Right lobe of liver (tissue), 6 donors: Measurements from ENCODE around the gene MLIP. TPM values are rescaled to one million over a fixed set of nuclear protein-coding genes. Genes with fewer than 3 reads are reported as not detected.

ENCODE experiments used
- ATAC-seq, 4 donors: fragments of 200-7000 bp; cut with Tn5 transposase; one replicate each; pipeline ENCODE4 v1.9.1; 2020; ENCODE audit warnings: mild to moderate bottlenecking in 4 of 4, moderate library complexity in 4 of 4
- DNase-seq, 3 donors: peaks; one replicate each; pipeline ENCODE4 v3.0.0-alpha.2; 2020
- H3K27ac ChIP-seq, 3 donors: fragments of 200-600 bp; one replicate each; pipeline ENCODE4 v1.8.0; 2022
- H3K27me3 ChIP-seq, 2 donors: fragments of 200-600 bp; one replicate each; pipeline ENCODE4 v1.8.0; 2022
- H3K36me3 ChIP-seq, 4 donors: fragments of 200-600 bp; sonication (generic) in 1 of 4; one replicate each; pipeline versions ENCODE4 v1.5.1 to v1.8.0; 2017 to 2022; ENCODE audit warnings: control low read depth in 1 of 4
- H3K4me1 ChIP-seq, 4 donors: fragments of 200-600 bp; sonication (generic) in 1 of 4; one replicate each; pipeline versions ENCODE4 v1.5.1 to v1.8.0; 2017 to 2022; ENCODE audit warnings: control low read depth in 1 of 4
- H3K4me3 ChIP-seq, 3 donors: fragments of 200-600 bp; one replicate each; pipeline ENCODE4 v1.8.0; 2022
- H3K9me3 ChIP-seq, 4 donors: fragments of 200-600 bp; sonication (generic) in 1 of 4; one replicate each; pipeline versions ENCODE4 v1.5.1 to v1.8.0; 2017 to 2022; ENCODE audit warnings: control low read depth in 1 of 4
- CTCF ChIP-seq, 4 donors: fragments of 200-600 bp in 3 of 4; fragments of 450-650 bp in 1 of 4; IDR thresholded peaks; one replicate each; pipeline versions ENCODE4 v1.5.1 to v1.8.0; 2016 to 2022; ENCODE audit warnings: antibody characterized with exemption in 4 of 4, mild to moderate bottlenecking in 2 of 4
- POLR2A ChIP-seq: fragments of 450-650 bp; IDR thresholded peaks from one replicate; pipeline ENCODE4 v1.6.1; 2017; ENCODE audit warnings: antibody characterized with exemption, mild to moderate bottlenecking
- WGBS: methylation state at CpG from one replicate; pipeline ENCODE4 v1.1.6; 2018; ENCODE audit warnings: low coverage, low lambda C conversion rate; ENCODE audit not compliant: insufficient coverage; ENCODE audit errors: missing lambda C conversion rate; 5-methylcytosine and 5-hydroxymethylcytosine counted together
- intact Hi-C, 2 donors: fragments of 100-400 bp; cut with DNase I; formaldehyde crosslinking; loops; one replicate each; pipeline versions ENCODE4 v1.11.2 to v1.14.1; 2022
- total RNA-seq, 6 experiments: library from RNA; depleted of rRNA in 2 of 6; stranded (reverse); fragments of >200 nt in 2 of 6; fragmentation: NEBNext Ultra II Directional in 3 of 6; extraction: Animal tissue kit (Norgen Biotek cat#: 25700) in 3 of 6; gene quantifications; one replicate each; pipeline versions ENCODE4 v1.1.0 to v1.2.4, GENCODE V29; 2016 to 2023
- donor health status: DM: no; HTN: yes; CAD: no.
- donor health status: DM: no; HTN: no; CAD: no.
- donor health status: DM: no; HTN: no; CAD: no.
- donor health status: DM: no; HTN: yes; CAD: no.
- donor health status: DM: no; HTN: yes; CAD: no.

Gene MLIP
- total RNA-seq, 6 experiments from 2014 or later = 20.2 to 64.6 (median 24.4) TPM

DNA sequence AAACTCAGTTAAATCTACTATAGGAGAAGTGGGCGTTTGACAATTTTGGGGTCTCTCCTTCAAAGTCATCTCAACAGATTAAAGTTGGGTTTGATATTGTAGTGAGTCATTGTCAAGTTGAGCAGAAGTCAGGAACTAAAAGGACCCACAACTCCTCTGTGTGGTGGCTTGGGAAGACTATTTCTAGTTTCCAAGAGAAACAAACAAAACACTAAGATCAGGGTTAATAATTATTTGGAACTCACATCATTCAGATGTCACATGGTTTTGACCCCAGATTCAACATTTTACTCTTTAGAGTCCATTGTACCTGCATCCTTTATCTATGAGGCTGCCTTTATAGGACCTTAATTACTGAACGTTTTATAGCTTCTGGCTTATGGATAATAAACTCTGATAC is 151.7 kb downstream of the MLIP start:
- H3K4me1 ChIP-seq = no peaks in the 10 kb centered on the region
- intact Hi-C loops = loop anchor here in 1 of 2 donors (10.0 kb wide), 1 partner anchor 278 kb away; no protein-coding TSS in a partner anchor
- DNase-seq = no peak
- H3K36me3 ChIP-seq = no peaks in the 10 kb centered on the region
- H3K4me3 ChIP-seq = no peak overlapping the region
- peak in 2 of 4 donors; percentile 22 to 39 for ATAC-seq
- H3K27ac ChIP-seq = no peak overlapping the region
- no peaks in the 10 kb centered on the region for H3K27me3 ChIP-seq
- no peak for TF ChIP-seq POLR2A
- no peak for TF ChIP-seq CTCF (IDR thresholded peaks at IDR 0.05)
- 62% methylated on average over 2 of the region's 2 CpGs for WGBS
- H3K9me3 ChIP-seq = no peaks in the 10 kb centered on the region

GRCh38 chr6:54264581-54265272 is 153.5 kb downstream of the MLIP start:
- Histone ChIP-seq H3K27me3 (no peaks in the 10 kb centered on the region), H3K4me1 (no peaks in the 10 kb centered on the region), H3K27ac (no peak overlapping the region), H3K36me3 (no peaks in the 10 kb centered on the region), H3K9me3 (no peaks in the 10 kb centered on the region), H3K4me3 (no peak overlapping the region)
- TF ChIP-seq CTCF (IDR thresholded peaks at IDR 0.05) = no peak
- TF ChIP-seq POLR2A = no peak
- 87% methylated on average over 4 of the region's 4 CpGs for WGBS
- no peak for ATAC-seq
- no peak for DNase-seq
- intact Hi-C loops = loop anchor here in 1 of 2 donors (10.0 kb wide), 1 partner anchor 280 kb away; no protein-coding TSS in a partner anchor

DNA sequence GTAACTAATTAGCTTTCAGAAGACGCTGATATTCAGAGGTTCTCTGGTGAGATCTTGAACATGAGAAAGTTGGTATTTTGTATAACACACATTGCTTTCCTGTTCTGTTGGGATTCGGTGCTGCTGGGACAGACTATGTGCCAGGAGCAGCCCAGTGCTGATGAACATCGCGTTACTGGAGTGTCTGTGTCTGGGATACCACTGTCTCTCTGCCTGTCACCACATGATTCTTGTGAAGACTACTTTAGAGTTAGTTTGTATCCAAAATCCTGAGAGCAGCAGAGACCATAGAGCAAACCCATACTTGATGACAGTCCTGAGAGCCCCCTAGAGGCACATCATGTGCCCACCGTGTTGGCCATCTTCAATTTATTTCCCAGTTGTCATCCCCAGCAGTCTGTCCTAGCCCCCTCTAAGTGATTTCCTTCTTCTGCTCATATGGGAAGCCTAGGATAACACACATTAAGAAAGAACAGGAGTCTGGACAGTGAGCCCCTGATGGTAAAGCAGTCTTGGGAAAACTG is 155.2 kb downstream of the MLIP start:
- Histone ChIP-seq H3K4me1 (no peaks in the 10 kb centered on the region), H3K27me3 (no peaks in the 10 kb centered on the region), H3K36me3 (no peaks in the 10 kb centered on the region), H3K9me3 (no peaks in the 10 kb centered on the region), H3K27ac (no peak overlapping the region), H3K4me3 (no peak overlapping the region)
- WGBS = 69% methylated on average over 3 of the region's 5 CpGs
- ATAC-seq (no peak), DNase-seq (no peak)
- TF ChIP-seq POLR2A = no peak
- TF ChIP-seq CTCF (IDR thresholded peaks at IDR 0.05) = no peak
- intact Hi-C loops = loop anchor here in 1 of 2 donors (10.0 kb wide), 1 partner anchor 282 kb away; no protein-coding TSS in a partner anchor

GRCh38 chr6:54267798-54268197 is 156.6 kb downstream of the MLIP start:
- ATAC-seq (peak; percentile 66 to 76 (median 70)), DNase-seq (peak in 1 of 3 donors; percentile 46)

More at GRCh38 chr6:54267798-54268197, 156.6 kb downstream of the MLIP start:
- H3K27ac ChIP-seq = no peak overlapping the region
- no peaks in the 10 kb centered on the region for H3K4me1 ChIP-seq
- no peaks in the 10 kb centered on the region for H3K36me3 ChIP-seq
- no peaks in the 10 kb centered on the region for H3K27me3 ChIP-seq
- no peak for TF ChIP-seq POLR2A
- TF ChIP-seq CTCF (IDR thresholded peaks at IDR 0.05) = peak; percentile 31 to 62 (median 48)
- intact Hi-C loops = loop anchor here in 1 of 2 donors (10.0 kb wide), 1 partner anchor 283 kb away; no protein-coding TSS in a partner anchor
- H3K4me3 ChIP-seq = no peak overlapping the region
- H3K9me3 ChIP-seq = no peaks in the 10 kb centered on the region
- WGBS = 40% methylated on average over 2 of the region's 2 CpGs
